Measurements from ENCODE around the gene CDCA7. TPM values are rescaled to one million over a fixed set of nuclear protein-coding genes. Genes with fewer than 3 reads are reported as not detected.

Gene CDCA7
- total RNA-seq, 1 donor from 2014 or later, result 9.1 TPM

DNA sequence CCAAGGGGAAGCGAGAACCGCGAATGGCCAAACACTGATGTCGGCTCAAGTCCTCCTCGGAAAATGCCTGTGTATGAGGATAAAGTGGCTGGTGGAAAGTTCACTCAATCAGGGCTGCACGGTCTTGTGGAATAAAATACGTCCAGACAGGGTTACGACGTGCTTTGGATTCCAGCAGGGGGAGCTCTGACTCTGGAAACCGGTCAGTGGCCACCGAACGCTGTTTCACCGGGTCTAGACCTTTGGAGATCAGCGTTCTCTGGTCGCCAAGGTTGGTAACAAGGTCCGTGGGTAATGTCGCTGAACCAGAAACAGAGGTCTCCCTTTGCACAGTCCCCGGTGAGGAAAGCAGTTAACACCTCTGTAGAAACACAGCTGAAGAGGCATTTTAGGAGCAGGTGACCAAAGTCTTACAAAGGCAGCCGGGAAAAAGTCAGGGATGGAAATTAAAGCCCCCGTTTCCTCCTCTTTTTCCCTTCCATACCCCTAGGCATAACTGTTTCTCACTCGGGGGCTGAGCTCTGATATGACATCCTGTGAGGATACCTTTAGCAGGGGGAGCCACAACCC, 47.8 kb downstream of the CDCA7 start:
- intact Hi-C loops (cut with DNase I), result loop anchor here (10.0 kb wide), 1 partner anchor 632 kb away; no protein-coding TSS in a partner anchor
- no peaks in the 10 kb centered on the region for H3K36me3 ChIP-seq
- no peaks in the 10 kb centered on the region for H3K27me3 ChIP-seq
- H3K4me1 ChIP-seq, result peaks cover 17% of the 10 kb centered on the region
- TF ChIP-seq POLR2A (IDR thresholded peaks at IDR 0.05) (no peak), POLR2AphosphoS5 (IDR thresholded peaks at IDR 0.05; ENCODE audit: insufficient read depth in 1 of 2, low read depth in 1 of 2) (peak in 1 of 2 donors; percentile 47)
- TF ChIP-seq, protein P1, sequence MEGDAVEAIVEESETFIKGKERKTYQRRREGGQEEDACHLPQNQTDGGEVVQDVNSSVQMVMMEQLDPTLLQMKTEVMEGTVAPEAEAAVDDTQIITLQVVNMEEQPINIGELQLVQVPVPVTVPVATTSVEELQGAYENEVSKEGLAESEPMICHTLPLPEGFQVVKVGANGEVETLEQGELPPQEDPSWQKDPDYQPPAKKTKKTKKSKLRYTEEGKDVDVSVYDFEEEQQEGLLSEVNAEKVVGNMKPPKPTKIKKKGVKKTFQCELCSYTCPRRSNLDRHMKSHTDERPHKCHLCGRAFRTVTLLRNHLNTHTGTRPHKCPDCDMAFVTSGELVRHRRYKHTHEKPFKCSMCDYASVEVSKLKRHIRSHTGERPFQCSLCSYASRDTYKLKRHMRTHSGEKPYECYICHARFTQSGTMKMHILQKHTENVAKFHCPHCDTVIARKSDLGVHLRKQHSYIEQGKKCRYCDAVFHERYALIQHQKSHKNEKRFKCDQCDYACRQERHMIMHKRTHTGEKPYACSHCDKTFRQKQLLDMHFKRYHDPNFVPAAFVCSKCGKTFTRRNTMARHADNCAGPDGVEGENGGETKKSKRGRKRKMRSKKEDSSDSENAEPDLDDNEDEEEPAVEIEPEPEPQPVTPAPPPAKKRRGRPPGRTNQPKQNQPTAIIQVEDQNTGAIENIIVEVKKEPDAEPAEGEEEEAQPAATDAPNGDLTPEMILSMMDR (IDR thresholded peaks at IDR 0.05), result peak; percentile 68 to 88 (median 87)
- H3K27ac ChIP-seq, result peak overlapping the region; percentile 36
- DNase-seq (ENCODE audit: extremely low spot score in 2 of 2), result no peak
- H3K9me3 ChIP-seq, result no peaks in the 10 kb centered on the region
- peak overlapping the region; percentile 22 to 37 for H3K4me3 ChIP-seq

DNA sequence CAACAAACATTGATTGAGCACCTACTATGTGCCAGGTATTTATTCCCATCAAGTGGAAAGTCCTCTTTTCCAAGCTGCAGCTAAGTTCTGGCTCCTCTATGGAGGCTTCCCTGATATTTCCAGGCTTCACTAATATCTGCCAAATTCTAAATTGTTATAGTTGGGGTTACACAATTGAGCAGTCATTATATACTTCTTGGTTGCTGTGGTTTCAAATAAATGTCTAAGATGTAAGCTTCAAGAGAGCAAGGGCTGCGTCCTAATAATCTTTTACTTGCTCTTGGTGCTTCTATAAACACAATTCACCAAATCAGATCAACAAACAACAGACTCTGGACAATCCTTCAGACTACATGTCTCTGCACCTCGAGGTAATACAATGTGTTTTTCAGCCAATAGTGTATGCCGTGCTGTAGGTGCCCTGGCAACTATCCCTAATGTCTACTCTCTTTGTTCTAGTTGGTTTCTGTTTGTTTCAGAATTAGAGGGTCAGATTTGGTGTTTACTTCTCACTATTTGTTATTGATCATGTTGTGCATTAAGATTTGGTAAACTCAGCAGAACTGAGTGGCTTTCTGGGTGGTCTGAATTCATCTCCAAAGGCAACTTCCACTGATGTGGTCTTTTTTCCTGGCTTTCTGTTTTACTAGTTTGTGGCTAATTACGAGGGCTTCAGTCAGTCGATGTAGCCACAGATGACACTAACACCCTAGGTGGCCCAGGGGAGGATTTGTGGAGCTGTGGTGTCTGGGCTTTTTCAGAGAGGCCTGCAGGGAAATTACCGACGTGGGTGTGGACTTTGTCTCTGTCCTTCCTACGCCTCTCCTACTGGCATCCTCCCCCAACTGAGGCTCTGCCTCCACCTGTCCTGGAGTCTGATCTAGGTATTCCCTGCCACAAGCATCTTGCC, 50.4 kb downstream of the CDCA7 start:
- Histone ChIP-seq H3K4me1 (peaks cover 17% of the 10 kb centered on the region), H3K27ac (no peak overlapping the region), H3K9me3 (no peaks in the 10 kb centered on the region), H3K27me3 (no peaks in the 10 kb centered on the region), H3K36me3 (no peaks in the 10 kb centered on the region), H3K4me3 (no peak overlapping the region)
- no peak for DNase-seq (ENCODE audit: extremely low spot score in 2 of 2)
- intact Hi-C loops (cut with DNase I), result loop anchor here (10.0 kb wide), 1 partner anchor 630 kb away; no protein-coding TSS in a partner anchor
- TF ChIP-seq, protein P1 (IDR thresholded peaks at IDR 0.05), result no peak
- TF ChIP-seq POLR2A (IDR thresholded peaks at IDR 0.05) (no peak), POLR2AphosphoS5 (IDR thresholded peaks at IDR 0.05; ENCODE audit: insufficient read depth in 1 of 2, low read depth in 1 of 2) (no peak)

DNA sequence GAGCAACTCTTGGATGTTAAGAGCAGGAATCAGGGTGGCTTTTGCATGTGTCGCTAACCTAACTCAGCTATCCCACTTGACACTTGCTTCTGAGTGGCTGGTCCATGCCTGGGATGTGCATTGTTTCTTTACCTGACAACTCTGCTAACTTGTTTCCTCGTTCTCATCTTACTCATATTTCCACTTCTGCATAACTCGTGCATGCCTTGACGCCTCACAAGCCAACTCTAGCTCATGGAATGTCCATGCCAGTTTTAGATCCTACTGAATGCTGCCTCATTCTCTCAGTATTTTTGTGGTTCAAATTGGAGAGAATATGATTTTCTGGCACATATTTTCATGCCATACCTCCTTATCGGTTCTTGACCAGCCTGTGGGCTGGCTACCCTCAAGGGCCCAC, 52.5 kb downstream of the CDCA7 start:
- DNase-seq (ENCODE audit: extremely low spot score in 2 of 2), result no peak
- intact Hi-C loops (cut with DNase I), result loop anchor here (10.0 kb wide), 1 partner anchor 628 kb away; no protein-coding TSS in a partner anchor
- no peak for TF ChIP-seq POLR2AphosphoS5 (IDR thresholded peaks at IDR 0.05; ENCODE audit: insufficient read depth in 1 of 2, low read depth in 1 of 2)
- TF ChIP-seq, protein P1 (IDR thresholded peaks at IDR 0.05), result no peak
- TF ChIP-seq POLR2A (IDR thresholded peaks at IDR 0.05), result no peak
- Histone ChIP-seq H3K9me3 (no peaks in the 10 kb centered on the region), H3K36me3 (no peaks in the 10 kb centered on the region), H3K27ac (no peak overlapping the region), H3K27me3 (no peaks in the 10 kb centered on the region), H3K4me1 (peaks cover 9% of the 10 kb centered on the region), H3K4me3 (no peak overlapping the region)

DNA sequence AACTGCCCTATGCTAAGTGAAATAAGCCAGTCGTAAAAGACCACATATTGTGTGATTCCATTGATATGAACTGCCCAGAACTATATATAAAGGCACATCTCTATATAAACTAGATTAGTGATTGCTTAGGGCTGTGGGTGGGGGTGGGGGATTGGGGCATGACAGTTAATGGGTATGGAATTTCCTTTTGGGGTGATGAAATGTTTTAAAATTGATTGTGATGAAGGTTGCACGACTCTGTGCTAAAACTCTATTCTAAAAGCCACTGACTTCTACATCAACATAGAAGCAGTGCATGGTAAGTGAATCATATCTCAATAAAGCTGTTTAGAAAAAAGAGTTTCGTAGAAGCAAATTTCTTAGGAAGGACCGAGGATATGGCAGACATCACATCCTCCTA, 53.0 kb downstream of the CDCA7 start:
- Histone ChIP-seq H3K4me1 (peaks cover 4% of the 10 kb centered on the region), H3K36me3 (no peaks in the 10 kb centered on the region), H3K27me3 (no peaks in the 10 kb centered on the region), H3K9me3 (no peaks in the 10 kb centered on the region), H3K27ac (no peak overlapping the region), H3K4me3 (no peak overlapping the region)
- no peak for DNase-seq (ENCODE audit: extremely low spot score in 2 of 2)
- intact Hi-C loops (cut with DNase I), result loop anchor here (10.0 kb wide), 1 partner anchor 627 kb away; no protein-coding TSS in a partner anchor
- TF ChIP-seq, protein P1 (IDR thresholded peaks at IDR 0.05), result no peak
- TF ChIP-seq POLR2A (IDR thresholded peaks at IDR 0.05) (no peak), POLR2AphosphoS5 (IDR thresholded peaks at IDR 0.05; ENCODE audit: insufficient read depth in 1 of 2, low read depth in 1 of 2) (no peak)
